ENCODE results near the gene FAM185A.
"Not testable (repeated sequence)": the region's sequence is repeated elsewhere in the genome, so short reads cannot be mapped to it uniquely, and the experiment has no call there.

FAM185A gene

DNA sequence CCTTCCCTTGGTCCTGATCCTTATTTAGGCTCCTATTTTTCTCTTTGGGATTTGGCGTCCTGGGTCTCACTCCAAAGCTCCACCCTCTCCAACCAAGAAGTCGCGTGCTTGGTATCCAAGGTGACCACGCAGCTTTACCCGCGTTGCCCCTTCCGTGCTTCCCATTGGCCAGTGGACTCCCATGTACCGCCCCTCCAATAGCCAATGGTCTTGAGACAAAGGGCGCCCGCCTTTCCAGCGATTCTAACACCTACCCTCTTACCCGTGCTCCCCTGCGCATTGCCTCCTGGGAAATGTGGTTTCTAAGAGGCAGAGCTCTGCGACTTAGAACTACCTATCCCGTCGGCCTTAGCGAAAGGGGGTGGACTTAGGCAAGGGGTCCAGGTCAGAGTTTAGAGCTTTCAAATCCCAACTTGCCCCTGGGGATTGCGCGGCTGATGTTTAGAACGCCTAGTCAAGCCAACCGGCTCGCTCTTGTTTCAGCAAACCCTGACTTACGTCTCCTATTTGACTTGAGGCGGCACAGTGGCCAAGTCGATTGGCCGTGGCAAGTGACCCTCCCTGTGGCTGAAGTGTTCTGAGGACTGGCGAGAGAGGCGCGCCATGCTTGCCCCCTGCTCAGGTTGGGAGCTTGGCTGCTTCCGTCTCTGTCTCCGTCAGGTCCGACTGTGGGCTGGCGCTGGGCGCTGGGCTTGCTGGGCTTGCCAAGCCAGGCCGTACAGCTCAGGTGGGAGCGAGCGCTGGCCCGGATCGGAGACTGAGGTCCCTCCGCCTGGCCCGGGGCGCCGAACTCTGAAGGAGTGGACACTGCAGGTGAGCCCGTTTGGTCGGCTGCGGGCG, at the start of gene FAM185A:
Gene FAM185A, plus strand, starts transcription at position 395 of the 840 bp plus-strand sequence. Its CDS starts 209 bp downstream, at position 604.
- H3K27ac Mint-ChIP-seq, result peak within 1 kb of the TSS; percentile 87
- not testable (repeated sequence) for H3K9me3 Mint-ChIP-seq, H3K36me3 Mint-ChIP-seq, H3K4me1 Mint-ChIP-seq, H3K27me3 Mint-ChIP-seq
- H3K4me3 Mint-ChIP-seq, result peak within 1 kb of the TSS; percentile 77 to 86
- DNase-seq (peak; percentile 97), ATAC-seq (replicated peaks) (peak; percentile 98 to 99)

DNA sequence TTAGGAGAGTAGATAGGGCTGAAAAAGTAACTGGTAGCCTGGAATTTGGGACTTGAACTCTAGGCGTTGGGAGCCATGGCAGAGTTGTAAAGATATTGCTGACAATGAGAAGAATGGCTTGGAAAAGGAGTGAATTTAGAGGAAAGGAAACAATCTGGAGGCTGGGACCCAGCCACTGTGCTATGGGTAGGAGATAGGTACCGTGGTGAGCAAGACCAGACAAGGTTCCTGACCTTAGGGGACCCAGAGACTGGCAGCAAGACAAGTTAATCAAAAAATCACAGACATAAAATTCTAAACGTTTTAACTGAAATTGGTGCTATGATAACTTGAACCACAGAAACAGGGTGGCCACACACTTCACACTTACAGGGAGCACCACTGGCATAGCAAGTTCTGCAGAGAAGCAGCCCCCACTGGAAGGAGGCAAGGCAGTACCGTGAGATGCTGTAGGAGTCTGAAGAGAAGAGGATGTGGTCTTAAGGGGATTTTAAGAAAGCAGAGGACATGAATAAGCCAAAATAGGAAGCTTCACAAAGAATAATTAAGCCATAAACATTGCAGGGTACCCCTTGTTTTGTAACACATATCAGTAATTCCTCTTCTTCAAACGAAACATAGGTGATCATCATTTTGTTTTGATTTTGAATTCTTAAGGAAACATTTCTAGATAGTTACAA, 35.6 kb upstream of the FAM185A start:
- not testable (repeated sequence) for H3K9me3 Mint-ChIP-seq, H3K27me3 Mint-ChIP-seq, H3K36me3 Mint-ChIP-seq, H3K4me1 Mint-ChIP-seq
- peak; percentile 89 to 92 for ATAC-seq (replicated peaks)
- DNase-seq, result peak; percentile 35
- Mint-ChIP-seq H3K4me3 (peak overlapping the region; percentile 23 to 57), H3K27ac (peak overlapping the region; percentile 81)

DNA sequence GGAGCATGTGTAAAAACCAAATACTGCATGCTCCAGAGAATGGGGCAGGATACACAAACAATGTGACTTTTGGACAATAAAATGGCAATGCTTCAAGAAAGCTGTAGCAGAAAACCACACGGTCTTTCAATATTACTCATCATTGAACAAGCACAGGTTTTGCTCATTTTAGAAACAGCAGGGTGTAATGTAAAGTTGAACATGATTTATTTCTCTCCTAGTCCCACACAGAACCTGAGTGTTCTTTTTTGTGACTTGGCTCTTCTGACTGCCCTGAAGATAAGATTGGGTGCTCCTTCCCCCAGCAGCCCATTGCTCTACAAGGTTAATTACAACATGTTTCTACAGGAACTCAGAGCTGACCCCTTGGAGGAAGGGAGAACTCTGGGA, 35.1 kb upstream of the FAM185A start:
- peak; percentile 73 to 83 for ATAC-seq (replicated peaks)
- H3K9me3 Mint-ChIP-seq, DNase-seq, H3K27me3 Mint-ChIP-seq, H3K36me3 Mint-ChIP-seq, H3K4me1 Mint-ChIP-seq: not testable (repeated sequence)
- H3K4me3 Mint-ChIP-seq, result peak overlapping the region; percentile 23 to 57
- peak overlapping the region; percentile 81 for H3K27ac Mint-ChIP-seq

DNA sequence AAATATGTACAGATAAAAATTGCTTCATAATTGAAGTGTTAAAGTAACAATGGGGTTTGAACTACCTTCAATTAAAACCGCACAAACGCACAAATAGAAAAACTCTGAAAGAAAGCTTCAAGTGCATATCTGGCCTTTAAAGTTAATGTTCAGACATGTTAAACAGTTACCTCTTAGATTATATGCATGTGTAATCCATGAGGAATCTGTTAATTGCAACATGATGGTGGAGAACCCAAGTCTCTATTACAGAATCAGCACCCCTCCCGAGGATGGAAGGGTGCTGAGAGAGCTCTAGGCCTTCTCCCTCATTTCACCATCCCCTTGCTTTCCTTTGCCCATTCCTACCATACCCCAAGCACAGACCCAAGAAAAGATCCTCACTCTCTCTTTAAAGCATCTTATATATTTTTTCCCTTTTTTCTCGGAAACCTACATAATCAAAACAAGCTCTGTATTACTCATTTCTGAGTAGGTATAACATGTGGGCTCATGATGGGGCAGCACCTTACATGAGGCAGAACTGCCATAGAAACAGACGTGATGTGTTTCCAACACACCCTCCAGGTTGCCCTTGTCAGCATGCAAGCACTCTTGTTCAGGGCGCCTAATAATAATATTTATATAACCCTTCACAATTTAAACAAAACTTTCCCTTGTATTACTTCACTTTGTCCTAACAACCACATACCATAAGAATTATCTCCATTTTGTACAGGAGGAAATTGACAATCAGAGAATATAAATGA, 33.9 kb upstream of the FAM185A start:
- H3K9me3 Mint-ChIP-seq, DNase-seq: not testable (repeated sequence)

DNA sequence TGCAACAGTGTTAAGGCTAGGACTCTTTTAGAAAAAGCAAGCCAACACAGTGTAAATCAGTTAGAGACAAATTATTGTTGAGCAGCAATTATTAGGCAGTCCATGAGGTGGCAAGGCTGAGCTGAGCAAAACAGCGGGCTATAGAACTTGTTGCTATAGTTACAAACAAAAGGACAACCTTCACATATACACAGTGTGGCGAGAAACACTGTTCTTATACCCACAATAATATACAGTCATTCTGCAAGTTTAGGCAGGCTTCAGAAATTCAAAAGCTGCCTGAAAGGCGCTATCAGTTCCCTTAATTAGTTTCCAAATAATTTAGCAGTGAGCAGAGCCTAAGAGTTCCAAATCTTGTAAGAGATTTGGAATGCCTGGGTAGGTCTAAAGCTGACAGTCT, 33.1 kb upstream of the FAM185A start:
- peak; percentile 54 to 65 for ATAC-seq (replicated peaks)
- H3K4me1 Mint-ChIP-seq, H3K4me3 Mint-ChIP-seq, H3K36me3 Mint-ChIP-seq, H3K27me3 Mint-ChIP-seq, H3K9me3 Mint-ChIP-seq, H3K27ac Mint-ChIP-seq, DNase-seq: not testable (repeated sequence)

More for the DNA sequence above, 33.9 kb upstream of the FAM185A start:
- H3K27ac Mint-ChIP-seq, H3K4me1 Mint-ChIP-seq, H3K36me3 Mint-ChIP-seq, H3K4me3 Mint-ChIP-seq, H3K27me3 Mint-ChIP-seq: not testable (repeated sequence)
- peak; percentile 38 to 48 for ATAC-seq (replicated peaks)

DNA sequence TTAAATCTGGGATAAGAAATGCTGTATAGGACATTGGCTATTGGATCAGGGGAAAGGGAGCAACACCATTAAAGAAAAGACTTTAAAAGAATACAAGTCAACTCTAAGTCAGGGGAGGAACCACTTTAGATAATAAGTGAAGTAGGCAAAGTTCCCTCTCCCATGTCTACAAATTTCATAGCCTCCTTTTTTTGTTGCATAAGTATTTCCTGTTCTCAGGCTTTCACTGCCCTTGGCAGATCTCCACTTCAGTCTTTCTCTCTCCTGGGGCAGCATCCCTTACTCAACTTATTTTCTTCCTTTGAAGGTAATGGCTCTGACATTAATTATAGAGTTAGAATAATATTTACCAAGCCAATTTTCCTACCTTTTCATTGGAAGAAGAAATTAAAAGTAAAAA, 30.3 kb upstream of the FAM185A start:
- not testable (repeated sequence) for H3K4me3 Mint-ChIP-seq; H3K9me3 Mint-ChIP-seq; ATAC-seq (replicated peaks); H3K27ac Mint-ChIP-seq; DNase-seq; H3K36me3 Mint-ChIP-seq; H3K4me1 Mint-ChIP-seq
- peaks cover 9 to 13% of the 10 kb centered on the region in 2 donors for H3K27me3 Mint-ChIP-seq

DNA sequence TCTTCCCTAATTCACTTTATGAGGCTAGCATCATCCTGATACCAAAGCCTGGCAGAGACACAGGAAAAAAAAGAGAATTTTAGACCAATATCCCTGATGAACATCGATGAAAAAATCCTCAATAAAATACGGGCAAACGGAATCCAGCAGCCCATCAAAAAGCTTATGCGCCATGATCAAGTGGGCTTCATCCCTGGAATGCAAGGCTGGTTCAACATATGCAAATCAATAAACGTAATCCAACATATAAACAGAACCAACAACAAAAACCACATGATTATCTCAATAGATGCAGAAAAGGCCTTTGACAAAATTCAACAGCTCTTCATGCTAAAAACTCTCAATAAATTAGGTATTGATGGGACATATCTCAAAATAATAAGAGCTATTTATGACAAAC, 22.6 kb upstream of the FAM185A start:
- H3K27ac Mint-ChIP-seq; H3K4me3 Mint-ChIP-seq; H3K9me3 Mint-ChIP-seq; DNase-seq; H3K36me3 Mint-ChIP-seq; H3K4me1 Mint-ChIP-seq; ATAC-seq (replicated peaks): not testable (repeated sequence)
- H3K27me3 Mint-ChIP-seq, result peaks cover 13 to 15% of the 10 kb centered on the region in 2 donors

DNA sequence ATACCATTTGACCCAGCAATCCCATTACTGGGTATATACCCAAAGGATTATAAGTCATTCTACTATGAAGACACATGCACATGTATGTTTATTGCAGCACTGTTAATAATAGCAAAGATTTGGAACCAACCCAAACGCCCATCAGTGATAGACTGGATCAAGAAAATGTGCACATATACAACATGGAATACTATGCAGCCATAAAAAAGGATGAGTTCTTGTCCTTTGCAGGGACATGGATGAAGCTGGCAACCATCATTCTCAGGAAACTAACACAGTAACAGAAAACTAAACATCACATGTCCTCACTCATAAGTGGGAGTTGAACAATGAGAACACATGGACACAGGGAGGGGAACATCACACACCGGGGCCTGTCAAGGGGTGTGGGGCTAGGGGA, 19.1 kb upstream of the FAM185A start:
- H3K4me3 Mint-ChIP-seq; H3K27ac Mint-ChIP-seq; ATAC-seq (replicated peaks); H3K27me3 Mint-ChIP-seq; H3K9me3 Mint-ChIP-seq; H3K36me3 Mint-ChIP-seq; DNase-seq; H3K4me1 Mint-ChIP-seq: not testable (repeated sequence)

DNA sequence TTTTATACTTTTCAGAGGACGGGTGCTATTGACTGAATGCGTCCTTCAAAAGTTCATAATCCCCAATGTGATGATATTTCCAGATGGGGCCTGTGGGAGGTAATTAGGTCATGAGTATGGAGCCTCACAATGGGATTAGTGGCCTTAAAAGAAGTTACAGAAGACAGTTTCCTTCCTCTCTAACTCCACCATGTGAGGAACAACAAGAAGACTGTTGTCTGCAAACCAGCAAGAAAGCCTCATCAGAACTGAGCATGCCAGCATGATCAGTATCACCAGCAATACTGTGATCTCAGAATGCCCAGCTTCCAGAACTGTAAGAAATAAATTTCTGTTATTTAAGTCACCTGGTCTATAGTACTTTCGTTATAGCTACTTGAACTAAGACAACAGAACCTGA, 18.4 kb upstream of the FAM185A start:
- H3K27ac Mint-ChIP-seq, H3K36me3 Mint-ChIP-seq: not testable (repeated sequence)

DNA sequence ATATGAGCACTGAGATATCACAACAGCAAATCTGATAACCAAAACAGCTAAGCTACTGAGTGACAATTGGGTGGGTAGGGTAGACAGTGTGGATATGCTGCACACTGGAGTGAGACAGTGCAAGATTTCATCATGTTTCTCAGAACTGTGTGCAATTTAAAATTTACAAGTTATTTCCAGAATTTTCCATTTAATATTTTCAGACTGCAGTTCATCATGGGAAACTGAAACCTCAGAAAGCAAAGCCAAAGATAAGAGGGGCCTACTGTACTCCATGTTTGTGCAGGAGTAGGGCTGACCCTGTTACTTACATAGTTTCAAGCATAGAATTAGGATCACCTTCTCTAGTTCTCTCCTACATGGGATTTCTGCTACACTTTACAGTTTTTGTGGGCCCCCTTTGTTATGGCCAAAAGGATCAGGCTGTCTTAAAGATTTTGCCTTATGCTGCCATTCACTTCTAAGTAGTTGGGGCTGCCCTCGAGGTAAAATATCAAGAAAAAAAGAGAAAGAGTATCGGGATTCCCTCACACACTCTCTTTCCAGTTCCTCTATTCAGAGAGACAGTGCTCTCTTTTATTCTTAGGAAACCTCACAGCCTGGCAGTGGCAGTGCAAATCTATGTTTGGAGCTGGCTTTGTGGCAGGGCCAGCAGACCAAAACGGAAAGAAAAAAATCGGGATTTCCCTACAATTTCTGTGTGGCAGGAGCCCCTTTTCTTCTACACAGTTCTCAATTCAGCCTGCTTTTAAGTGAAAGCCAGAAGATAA, 6.6 kb upstream of the FAM185A start:
- not testable (repeated sequence) for H3K27ac Mint-ChIP-seq, H3K36me3 Mint-ChIP-seq, H3K9me3 Mint-ChIP-seq, DNase-seq, H3K27me3 Mint-ChIP-seq, H3K4me3 Mint-ChIP-seq, H3K4me1 Mint-ChIP-seq
- ATAC-seq (replicated peaks), result peak; percentile 88 to 91

More for the DNA sequence above, 18.4 kb upstream of the FAM185A start:
- not testable (repeated sequence) for H3K4me3 Mint-ChIP-seq; H3K9me3 Mint-ChIP-seq; ATAC-seq (replicated peaks); H3K27me3 Mint-ChIP-seq; H3K4me1 Mint-ChIP-seq; DNase-seq

DNA sequence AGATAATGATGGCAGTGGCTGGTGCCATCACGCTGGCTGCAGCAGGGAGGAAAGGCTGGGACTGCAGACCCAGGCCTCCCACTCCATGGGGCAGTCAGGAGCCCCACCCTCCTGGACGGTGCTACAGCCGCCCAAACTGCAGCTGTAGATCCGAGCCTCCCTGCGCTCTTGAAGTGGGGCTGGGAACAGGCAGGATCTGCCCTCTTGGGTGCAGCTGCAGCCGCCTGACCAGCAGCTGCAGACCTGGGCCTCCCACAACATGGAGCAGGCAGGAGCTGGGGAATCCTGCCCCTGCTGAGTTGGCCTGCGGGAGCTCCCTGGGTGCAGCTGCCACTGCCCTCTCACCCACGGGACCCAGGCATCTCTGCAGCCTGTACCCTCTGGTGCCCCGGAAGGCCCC, 4.9 kb upstream of the FAM185A start:
- not testable (repeated sequence) for DNase-seq; H3K27ac Mint-ChIP-seq; H3K27me3 Mint-ChIP-seq; H3K4me3 Mint-ChIP-seq; ATAC-seq (replicated peaks); H3K9me3 Mint-ChIP-seq; H3K4me1 Mint-ChIP-seq; H3K36me3 Mint-ChIP-seq

DNA sequence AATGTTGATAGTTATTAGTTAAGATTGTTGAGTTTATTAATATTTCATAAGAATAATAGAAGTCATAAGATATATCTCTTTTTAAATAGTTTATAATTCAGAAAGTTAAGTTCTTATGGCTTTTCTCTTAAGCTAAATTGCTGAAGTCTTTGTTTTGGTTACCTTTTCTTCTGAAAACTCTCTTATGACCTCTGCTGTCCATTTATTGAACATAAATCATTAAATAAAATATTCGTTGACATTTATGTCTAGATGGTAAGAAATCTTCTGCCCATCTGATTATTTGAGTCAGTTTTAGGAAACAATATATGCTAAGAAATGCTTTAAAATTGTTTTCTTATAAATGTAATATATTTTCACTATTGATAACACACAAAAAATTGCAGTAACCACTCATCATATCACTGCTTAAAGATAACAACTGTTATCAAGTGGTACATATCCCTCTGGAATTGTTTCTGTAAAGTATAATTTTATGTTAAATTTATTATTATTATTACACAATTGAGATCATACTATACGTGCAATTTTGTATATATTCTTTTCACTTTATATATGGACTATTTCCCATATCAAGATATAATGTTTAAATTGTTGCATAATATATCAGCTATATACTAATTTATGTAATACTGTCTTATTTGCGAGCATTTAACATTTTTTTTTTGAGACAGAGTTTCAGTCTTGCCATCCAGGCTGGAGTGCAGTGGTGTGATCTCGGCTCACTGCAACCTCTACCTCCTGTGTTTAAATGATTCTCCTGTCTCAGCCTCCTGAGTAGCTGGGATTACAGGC, 3.1 kb upstream of the FAM185A start:
- DNase-seq; H3K27me3 Mint-ChIP-seq; H3K4me3 Mint-ChIP-seq; H3K4me1 Mint-ChIP-seq; H3K27ac Mint-ChIP-seq; H3K9me3 Mint-ChIP-seq; ATAC-seq (replicated peaks); H3K36me3 Mint-ChIP-seq: not testable (repeated sequence)

DNA sequence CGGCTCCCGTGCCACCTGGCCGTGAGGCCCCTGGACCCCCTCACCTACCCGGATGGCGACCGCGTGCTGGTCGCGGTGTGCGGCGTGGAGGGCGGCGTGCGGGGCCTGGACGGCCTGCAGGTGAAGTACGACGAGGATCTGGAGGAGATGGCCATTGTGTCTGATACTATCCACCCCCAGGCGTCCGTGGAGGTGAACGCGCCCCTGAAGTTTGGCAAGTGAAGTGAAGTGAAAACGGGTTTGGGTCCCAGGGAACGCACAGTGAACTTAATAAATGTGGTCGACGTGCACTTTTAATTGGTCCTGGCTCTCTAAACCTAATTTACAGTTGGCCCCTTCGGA, 617 bp downstream of the FAM185A start:
- H3K4me3 Mint-ChIP-seq, result peak overlapping the region; percentile 77 to 86
- H3K36me3 Mint-ChIP-seq, H3K27me3 Mint-ChIP-seq, H3K9me3 Mint-ChIP-seq, H3K27ac Mint-ChIP-seq, DNase-seq, H3K4me1 Mint-ChIP-seq: not testable (repeated sequence)
- ATAC-seq (replicated peaks), result peak; percentile 2 to 4

Data from stimulated activated naive B cell treated with anti-CD40 and anti-IgM and Interleukin-4, amounts not matched to agents 10 μg/mL and 1 μg/mL and 100 μg/mL, for 72 hours (primary cell).